ENCODE data around the gene BCL11A.

BCL11A gene

DNA sequence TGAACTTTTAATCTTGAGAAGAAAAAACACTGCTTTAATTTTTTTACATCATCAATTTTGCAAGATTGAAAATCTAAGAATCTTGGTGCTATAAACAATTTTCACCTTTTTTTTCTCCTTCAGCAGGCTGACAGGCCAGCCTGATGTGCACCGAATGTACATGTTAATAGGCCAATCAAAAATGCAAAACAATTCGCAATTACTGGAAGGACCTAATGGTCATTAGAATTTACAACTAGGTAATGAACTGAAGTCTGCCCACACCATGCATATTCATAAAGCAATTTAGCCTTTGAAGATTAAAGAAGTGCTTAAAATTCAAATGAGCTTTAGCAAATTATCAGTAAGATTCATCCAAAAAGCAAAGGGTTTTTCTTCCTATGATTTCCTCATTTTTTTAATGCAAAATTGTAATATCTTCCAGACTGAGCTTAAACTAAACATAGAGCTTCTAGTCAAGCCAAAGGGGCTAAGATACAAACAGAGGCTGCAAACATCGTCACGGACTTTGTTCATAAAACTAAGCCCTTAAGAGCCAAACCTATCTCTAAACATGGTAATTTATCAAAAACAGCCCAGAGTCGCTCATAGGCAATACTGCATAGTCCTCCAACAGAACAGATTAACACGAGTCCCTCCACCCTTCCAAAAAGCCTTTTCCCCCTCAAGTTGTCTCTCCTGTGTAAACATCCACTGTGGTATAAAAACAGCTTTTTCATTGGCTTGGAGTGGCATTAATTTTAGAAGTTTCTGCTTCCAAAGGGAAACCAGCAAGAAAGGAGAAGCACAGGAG lies 18.4 kb downstream of the BCL11A start:
- no peak overlapping the region for H3K27ac ChIP-seq
- no peak for TF ChIP-seq ZFX (IDR thresholded peaks at IDR 0.05)
- TF ChIP-seq, protein P1, sequence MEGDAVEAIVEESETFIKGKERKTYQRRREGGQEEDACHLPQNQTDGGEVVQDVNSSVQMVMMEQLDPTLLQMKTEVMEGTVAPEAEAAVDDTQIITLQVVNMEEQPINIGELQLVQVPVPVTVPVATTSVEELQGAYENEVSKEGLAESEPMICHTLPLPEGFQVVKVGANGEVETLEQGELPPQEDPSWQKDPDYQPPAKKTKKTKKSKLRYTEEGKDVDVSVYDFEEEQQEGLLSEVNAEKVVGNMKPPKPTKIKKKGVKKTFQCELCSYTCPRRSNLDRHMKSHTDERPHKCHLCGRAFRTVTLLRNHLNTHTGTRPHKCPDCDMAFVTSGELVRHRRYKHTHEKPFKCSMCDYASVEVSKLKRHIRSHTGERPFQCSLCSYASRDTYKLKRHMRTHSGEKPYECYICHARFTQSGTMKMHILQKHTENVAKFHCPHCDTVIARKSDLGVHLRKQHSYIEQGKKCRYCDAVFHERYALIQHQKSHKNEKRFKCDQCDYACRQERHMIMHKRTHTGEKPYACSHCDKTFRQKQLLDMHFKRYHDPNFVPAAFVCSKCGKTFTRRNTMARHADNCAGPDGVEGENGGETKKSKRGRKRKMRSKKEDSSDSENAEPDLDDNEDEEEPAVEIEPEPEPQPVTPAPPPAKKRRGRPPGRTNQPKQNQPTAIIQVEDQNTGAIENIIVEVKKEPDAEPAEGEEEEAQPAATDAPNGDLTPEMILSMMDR (conservative IDR thresholded peaks at IDR 0.05), result no peak

DNA sequence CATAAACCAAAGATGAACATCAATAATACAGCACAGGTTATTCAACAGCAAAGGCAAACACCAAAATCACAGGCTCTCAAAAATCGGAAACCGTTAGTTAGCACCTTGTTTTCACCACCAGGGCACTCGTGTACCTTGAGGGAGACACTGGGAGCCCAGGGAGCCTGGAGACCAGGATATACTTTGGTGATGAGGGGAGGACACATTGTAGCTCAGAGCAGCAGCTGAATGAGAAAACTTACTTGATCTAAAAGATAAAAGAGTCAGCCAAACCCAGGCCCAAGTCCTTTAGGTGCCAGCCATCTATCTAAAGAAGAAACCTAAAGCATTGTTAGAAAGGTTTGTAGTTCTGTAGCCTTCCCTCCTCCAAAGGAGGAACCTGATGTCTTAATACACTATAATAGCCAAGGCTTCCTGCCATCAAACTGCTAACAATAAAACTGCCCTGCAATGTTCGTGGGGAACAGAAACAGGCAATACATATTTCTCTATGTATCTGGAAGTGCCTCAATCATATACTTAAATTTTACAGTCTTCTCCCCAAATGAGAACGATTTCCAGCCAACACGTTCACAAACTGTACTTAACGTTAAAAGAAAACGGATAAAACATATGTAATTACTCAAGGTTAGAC lies 19.3 kb downstream of the BCL11A start:
- no peak overlapping the region for H3K27ac ChIP-seq
- no peak for TF ChIP-seq ZFX (IDR thresholded peaks at IDR 0.05)
- TF ChIP-seq, protein P1 (conservative IDR thresholded peaks at IDR 0.05), result no peak; the same call in 1 of the 2 replicates

DNA sequence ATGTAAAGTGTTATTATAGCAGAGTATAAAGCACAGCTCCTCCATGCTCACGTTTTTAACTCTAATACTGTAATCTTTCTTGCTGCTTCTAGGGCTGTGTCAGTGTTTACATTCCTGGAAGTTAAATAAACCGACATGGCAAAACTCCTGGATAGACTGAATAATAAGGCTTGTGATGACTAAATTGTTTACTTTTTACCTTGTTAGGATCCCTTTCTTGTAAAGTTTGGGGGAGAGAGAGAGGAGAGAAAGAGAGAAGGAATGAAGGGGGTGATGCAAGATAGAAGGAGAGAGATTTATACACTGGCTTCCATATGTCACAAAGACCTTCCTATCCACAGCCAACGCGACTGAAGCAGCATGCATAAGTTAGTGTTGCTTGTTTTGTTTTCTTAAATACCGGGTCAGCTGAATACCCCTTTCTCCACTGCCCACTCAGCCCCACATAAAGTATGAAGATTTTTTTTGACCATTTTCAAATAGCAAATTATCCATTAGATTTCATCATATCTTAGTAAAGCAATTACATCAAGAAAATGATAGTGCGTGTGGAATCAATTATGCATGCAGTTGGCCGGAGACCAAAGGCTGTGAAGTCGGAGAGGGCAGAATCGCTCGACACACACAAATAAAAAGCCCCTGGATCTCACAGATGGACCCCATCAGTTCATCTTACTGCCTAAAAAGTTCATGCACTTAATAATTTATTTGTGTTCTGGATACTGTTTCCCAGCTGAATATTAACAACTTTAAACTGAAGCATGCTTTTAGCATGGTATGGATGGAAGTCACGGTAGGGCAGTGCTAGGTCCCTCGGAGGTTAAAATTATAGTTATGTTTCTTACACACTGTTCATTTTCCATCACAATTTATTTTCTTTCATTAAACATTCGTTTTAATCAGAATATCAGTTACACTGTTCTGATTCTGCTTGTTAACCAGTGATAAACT lies 20.1 kb downstream of the BCL11A start:
- TF ChIP-seq, protein P1 (conservative IDR thresholded peaks at IDR 0.05), result no peak
- no peak overlapping the region for H3K27ac ChIP-seq

DNA sequence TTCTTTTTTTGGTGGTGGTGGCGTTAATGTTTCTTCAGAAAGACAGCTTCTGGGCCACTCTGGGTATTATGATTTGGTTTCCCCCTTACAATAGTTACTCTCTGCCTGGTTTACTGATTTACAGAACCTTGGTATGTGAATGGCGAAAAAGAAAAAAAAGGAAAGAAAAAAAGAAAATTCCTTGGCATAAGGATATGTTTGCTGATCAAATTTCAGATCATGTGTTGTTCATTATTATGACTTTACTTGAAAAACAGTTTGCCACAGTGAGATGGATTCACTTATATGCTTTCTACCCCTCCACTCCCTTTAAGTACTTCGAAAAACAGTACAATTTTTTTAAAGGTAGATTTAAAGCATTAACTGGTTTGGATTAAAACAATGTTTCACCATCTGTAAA lies 21.0 kb downstream of the BCL11A start:
- TF ChIP-seq ZFX (IDR thresholded peaks at IDR 0.05), result no peak
- TF ChIP-seq, protein P1 (conservative IDR thresholded peaks at IDR 0.05), result no peak
- no peak overlapping the region for H3K27ac ChIP-seq

DNA sequence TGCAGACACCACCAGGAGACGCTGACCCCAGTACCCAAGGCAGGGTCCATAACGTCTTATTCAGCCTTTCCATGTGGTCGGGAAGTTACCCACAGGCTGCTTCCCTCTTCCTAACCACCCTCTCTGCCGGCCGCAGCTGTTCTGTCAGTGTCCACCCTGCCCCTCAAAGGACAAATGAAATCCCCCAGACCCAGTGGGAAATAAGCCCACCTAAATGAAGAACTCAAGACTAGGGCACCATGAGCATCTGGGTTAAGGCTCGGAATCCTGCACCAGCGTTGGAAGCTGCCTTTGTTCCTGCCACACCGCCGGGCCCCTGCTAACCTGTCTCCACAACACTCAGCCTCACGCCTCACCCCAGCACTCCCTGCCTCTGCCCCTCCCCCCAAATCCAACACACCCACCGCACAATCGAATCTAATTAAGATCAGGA lies 21.7 kb downstream of the BCL11A start:
- no peak for TF ChIP-seq ZFX (IDR thresholded peaks at IDR 0.05)
- TF ChIP-seq, protein P1 (conservative IDR thresholded peaks at IDR 0.05), result no peak
- no peak overlapping the region for H3K27ac ChIP-seq

DNA sequence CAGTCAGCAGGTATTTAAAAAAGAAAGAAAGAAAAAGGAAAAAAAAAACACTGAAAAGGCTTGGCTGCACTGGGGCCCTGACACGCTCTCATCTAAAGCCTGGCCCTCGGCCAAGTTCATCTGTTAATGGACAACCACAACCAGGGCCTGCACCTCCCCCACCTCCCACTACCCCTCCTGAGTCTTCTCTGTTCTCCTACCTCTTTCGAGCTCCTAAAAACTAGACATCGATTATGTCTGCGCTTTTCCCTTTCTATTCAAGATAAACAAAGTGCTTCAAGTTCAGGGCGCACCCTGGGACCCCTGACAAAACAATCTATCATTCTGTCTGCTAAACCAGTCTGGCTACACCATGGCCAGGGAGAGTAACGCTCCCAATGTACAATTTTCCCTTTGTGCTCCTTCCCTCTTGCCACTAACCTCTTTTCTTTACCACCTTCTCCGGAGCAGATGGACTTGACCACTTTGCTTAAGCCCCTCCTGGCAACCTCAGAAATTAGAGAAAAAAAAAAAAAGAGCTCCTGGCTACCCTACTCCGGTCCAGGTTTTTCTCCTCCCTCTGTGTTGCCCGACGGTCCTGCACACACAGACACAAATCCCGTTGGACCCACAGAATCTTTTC lies 22.7 kb downstream of the BCL11A start:
- H3K27ac ChIP-seq, result no peak overlapping the region

More for the DNA sequence above, 22.7 kb downstream of the BCL11A start:
- TF ChIP-seq, protein P1 (conservative IDR thresholded peaks at IDR 0.05), result no peak
- no peak for TF ChIP-seq ZFX (IDR thresholded peaks at IDR 0.05)

Measured in C4-2B (cell line).